Activated CD4-positive, alpha-beta T cell treated with anti-CD3 and anti-CD28 coated beads, Interleukin-2, amount 50 U/mL, for 16 hours (primary cell): ENCODE data around the gene ABCB6.

Source experiments
- DNase-seq: peaks from one replicate; pipeline ENCODE4 v3.0.0-alpha.2; 2020

The ABCB6 gene

DNA sequence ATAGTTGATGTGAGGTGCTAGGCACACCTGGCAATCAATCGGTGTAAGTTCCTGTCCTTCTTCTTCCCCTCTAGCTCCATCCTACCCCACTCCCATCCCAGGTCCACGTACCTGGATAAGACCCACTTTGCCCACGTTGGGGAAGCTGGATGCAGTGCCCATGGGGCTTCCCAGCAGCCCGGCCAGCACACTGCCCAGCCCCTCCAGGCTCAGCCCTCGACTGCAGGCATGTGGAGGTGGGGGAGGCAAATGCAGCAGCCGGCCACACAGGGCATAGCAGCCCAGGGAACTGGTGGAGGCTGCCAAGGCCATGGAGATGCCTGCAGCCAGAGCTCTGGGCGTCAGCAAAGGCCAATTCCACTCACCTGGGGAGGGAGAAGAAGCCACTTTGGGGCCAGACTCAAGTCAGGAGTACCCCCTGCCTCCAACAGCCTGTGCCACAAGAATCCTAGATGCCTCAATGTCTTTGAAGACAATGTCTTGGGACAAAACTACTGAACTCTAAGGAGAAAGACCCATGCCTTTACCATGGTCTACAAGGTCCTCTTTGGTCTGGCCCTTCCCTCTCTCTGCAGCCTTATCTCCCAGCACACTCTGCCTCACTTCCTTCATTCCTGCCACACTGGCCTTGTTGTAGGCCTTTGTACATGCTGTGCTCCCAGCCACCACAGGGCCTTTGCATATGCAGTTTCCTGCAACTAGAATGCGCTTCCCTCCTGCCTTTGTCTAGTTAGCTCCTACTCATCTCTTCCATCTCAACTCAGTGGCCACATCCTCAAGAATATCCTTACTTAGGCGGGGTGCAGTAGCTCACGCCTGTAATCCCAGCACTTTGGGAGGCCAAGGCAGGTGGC lies 53.5 kb downstream of the ABCB6 start:
- no peak for DNase-seq

DNA sequence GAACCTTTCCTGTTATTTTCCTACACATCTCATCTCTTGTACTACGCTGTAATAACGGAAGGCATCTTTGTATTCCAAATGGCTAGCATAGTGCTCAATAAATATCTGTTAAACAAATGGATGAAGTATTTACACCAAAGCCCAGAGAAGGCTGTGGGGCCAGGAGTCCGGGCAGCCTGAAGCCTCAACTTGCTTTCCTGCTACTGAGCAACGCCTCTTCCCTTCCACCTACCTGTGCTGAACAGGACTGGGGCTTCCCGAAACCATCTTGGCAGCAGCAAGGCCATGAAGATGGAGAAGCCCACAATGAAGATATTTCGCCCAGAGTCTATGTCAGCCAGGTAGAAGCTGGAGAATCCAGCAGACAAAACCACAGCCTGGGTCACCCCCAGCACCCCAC lies 55.6 kb downstream of the ABCB6 start:
- DNase-seq = no peak

GRCh38 chr2:219161097-219161496 lies 57.7 kb downstream of the ABCB6 start:
- no peak for DNase-seq

DNA sequence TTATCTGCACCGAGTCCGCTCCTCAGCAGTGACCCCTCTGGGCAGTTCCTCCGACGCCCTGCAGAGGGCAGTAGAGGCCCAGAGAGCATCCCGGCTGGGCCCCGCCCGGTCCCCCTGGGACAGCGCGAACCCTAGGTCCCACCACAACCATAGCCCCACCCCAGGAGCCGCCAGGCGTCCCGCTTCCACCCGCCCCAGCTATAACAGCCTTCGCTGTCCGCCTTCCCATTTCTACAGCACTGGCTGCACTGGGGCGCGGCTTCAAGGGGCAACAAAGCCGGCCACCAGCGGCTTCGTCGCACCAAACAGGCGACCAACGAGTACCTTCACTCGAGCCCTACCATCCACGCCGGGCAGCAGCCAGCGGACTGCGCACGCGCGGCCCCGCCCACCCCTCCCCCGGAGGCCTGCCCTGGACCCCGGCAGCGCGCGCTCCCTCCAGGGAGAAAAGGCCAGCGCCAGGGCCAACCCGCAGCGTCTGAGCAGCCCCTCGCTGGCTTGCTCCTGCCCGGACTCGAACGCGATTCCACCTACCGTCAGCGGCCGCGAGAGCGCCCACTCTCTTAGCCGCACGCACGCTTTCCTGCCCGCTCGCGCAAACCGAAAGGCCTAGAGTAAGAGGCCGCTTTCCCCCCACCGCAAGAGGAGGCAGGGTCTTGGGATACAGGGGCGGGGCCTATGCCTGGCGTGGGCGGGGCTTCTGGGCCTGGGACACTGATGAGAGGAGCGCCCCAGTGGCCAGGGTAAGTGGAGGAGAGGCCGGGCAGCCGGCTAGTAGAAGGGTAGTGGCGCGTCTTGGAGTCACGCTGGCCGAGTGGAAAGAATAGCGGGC lies 58.4 kb downstream of the ABCB6 start, which contains the start of gene NHEJ1:
TSS of gene NHEJ1 (minus strand) at position 630 of the 832 bp plus-strand sequence. CDS start 2,453 bp downstream, outside the sequence.
- peak; percentile 96 for DNase-seq
